VCaP (cell line): ENCODE measurements around the gene HOXD13.
A peak's percentile ranks its signal among the peaks of the same experiment; 100 is the strongest.

ENCODE experiments used
- H3K27ac ChIP-seq: fragments of 450-650 bp; 2 replicates; pipeline ENCODE4 v1.5.1; 2017
- TF ChIP-seq, protein P1 (sequence below): fragments of 450-650 bp; conservative IDR thresholded peaks from 2 replicates; pipeline ENCODE4 v1.5.1; 2017; ENCODE audit warnings: mild to moderate bottlenecking, moderate library complexity

HOXD13 gene

DNA sequence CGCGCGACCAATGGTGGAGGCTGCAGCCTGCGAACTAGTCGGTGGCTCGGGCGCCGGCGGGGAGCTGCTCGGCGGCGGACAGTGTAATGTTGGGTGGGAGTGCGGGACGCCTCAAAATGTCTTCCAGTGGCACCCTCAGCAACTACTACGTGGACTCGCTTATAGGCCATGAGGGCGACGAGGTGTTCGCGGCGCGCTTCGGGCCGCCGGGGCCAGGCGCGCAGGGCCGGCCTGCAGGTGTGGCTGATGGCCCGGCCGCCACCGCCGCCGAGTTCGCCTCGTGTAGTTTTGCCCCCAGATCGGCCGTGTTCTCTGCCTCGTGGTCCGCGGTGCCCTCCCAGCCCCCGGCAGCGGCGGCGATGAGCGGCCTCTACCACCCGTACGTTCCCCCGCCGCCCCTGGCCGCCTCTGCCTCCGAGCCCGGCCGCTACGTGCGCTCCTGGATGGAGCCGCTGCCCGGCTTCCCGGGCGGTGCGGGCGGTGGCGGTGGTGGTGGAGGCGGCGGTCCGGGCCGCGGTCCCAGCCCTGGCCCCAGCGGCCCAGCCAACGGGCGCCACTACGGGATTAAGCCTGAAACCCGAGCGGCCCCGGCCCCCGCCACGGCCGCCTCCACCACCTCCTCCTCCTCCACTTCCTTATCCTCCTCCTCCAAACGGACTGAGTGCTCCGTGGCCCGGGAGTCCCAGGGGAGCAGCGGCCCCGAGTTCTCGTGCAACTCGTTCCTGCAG lies 30.3 kb downstream of the HOXD13 start, which contains the start of gene HOXD9:
HOXD9 (plus strand) TSS at position 37 of the 728 bp plus-strand sequence; CDS start at position 87, 50 bp downstream.
- no peak within 1 kb of the TSS for H3K27ac ChIP-seq

DNA sequence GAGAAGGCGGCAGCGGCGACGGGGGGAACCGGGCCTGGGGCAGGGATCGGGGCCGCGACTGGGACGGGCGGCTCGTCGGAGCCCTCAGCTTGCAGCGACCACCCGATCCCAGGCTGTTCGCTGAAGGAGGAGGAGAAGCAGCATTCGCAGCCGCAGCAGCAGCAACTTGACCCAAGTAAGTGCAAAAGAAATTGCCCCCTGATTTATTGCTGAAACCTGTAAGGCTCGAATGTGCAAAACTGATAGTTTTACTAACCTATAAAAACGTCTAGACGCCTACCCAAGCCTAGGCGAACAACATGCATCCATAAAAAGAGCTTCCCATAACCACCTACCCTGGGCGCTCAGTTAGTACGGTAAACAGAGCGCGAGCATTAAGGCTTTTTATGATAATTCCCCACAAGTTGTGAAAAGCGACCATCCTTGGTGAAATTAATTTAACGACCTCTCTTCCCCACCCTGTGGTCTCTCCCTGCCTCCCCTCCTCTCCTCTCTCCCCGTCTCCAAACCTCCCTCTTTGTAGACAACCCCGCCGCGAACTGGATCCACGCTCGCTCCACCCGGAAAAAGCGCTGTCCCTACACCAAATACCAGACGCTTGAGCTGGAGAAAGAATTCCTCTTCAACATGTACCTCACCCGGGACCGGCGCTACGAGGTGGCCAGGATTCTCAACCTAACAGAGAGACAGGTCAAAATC lies 31.0 kb downstream of the HOXD13 start:
- H3K27ac ChIP-seq, result no peak overlapping the region
- TF ChIP-seq, protein P1, sequence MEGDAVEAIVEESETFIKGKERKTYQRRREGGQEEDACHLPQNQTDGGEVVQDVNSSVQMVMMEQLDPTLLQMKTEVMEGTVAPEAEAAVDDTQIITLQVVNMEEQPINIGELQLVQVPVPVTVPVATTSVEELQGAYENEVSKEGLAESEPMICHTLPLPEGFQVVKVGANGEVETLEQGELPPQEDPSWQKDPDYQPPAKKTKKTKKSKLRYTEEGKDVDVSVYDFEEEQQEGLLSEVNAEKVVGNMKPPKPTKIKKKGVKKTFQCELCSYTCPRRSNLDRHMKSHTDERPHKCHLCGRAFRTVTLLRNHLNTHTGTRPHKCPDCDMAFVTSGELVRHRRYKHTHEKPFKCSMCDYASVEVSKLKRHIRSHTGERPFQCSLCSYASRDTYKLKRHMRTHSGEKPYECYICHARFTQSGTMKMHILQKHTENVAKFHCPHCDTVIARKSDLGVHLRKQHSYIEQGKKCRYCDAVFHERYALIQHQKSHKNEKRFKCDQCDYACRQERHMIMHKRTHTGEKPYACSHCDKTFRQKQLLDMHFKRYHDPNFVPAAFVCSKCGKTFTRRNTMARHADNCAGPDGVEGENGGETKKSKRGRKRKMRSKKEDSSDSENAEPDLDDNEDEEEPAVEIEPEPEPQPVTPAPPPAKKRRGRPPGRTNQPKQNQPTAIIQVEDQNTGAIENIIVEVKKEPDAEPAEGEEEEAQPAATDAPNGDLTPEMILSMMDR, result no peak

More for the DNA sequence above, 30.3 kb downstream of the HOXD13 start, which contains the start of gene HOXD9:
- TF ChIP-seq, protein P1, result no peak

DNA sequence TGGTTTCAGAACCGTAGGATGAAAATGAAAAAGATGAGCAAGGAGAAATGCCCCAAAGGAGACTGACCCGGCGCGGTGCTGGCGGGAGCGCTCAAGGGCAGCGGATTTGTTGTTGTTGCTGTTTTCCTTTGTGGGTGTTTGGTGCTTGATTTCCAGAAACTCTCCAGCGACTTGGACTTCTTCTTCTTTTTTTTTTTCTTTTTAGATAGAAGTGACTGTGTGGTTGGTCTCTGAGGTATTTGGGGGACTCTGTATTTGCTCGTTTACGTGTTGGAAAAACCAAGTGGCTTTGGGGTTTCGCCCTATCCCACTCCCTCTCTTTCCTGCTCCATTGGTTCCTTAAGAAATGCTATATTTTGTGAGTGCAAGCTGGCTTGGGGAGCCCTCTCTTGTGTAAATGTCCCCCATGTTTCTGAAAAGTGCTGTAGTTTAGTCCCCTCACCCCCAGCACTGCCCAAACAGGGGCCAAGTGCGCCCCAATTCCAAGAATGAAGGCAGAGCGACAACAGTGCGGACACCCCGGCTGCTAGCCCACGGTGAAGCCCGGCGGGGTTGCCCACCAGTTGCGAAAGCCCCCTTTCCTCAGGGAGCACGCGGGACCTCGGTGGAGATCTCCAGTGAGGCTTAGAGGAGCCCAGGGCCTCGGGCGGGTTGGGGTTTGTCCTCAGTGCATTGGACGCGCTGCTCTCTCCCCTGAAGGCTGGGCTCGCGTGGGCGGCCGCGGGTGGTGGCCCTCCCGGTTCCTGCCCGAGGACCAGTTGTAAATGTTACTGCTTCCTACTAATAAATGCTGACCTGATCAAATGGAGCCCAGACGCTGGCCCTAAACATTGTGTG lies 31.8 kb downstream of the HOXD13 start:
- TF ChIP-seq, protein P1, result no peak
- no peak overlapping the region for H3K27ac ChIP-seq

DNA sequence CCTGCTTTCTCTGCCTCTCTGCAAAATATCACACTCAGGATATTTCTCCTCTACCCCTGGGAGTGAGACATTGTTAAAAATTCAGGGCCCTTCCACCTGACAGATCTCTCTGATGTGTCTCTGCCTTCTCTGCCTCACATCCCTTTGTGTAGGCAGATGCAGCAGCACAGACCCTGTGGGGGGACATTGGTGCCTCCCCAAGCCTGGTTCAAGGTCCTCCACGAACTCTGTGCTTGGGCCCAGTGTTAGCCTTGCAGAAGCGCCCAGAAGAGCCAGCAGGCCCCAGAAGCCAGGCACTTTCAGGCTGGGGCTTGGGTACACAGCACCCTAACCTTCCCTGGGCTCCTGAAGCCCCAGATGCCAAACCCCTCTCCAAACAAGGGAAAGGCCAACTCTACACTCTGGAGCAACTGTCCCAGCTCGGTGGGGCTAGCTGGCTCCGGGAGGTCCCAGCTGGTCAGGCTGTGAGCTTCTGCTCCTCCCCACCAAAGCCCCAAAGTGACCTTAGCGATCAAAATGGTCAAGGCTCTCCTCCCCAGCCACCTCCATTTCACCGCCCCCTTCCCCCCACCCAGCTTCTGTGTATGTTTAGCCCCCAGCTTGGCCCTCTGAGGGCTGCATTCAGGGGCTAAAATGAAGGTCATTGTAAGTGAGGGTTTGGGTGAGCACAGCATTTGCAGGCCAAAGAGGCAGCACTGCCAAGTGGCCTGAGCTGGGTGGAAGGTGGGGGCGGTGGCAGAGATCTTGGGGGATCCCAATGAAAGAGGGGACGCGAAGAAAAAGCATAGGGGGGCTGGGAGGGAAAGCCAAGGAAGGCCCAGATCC lies 32.6 kb downstream of the HOXD13 start:
- TF ChIP-seq, protein P1, result no peak
- no peak overlapping the region for H3K27ac ChIP-seq

DNA sequence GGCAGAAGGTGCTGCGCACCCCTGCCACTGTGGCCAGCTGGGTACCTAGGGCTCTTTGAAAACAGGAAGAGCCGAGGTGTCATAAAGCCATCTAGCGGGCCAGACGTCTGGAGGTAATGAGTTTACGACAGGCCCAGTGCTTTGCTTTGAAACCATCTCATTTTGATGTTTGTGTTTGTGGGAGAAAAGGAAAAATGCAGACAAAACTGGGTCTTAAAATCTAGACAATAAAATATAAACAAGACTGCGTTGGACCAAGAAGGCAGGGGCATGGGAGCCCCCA lies 33.2 kb downstream of the HOXD13 start:
- TF ChIP-seq, protein P1, result no peak
- H3K27ac ChIP-seq, result no peak overlapping the region

DNA sequence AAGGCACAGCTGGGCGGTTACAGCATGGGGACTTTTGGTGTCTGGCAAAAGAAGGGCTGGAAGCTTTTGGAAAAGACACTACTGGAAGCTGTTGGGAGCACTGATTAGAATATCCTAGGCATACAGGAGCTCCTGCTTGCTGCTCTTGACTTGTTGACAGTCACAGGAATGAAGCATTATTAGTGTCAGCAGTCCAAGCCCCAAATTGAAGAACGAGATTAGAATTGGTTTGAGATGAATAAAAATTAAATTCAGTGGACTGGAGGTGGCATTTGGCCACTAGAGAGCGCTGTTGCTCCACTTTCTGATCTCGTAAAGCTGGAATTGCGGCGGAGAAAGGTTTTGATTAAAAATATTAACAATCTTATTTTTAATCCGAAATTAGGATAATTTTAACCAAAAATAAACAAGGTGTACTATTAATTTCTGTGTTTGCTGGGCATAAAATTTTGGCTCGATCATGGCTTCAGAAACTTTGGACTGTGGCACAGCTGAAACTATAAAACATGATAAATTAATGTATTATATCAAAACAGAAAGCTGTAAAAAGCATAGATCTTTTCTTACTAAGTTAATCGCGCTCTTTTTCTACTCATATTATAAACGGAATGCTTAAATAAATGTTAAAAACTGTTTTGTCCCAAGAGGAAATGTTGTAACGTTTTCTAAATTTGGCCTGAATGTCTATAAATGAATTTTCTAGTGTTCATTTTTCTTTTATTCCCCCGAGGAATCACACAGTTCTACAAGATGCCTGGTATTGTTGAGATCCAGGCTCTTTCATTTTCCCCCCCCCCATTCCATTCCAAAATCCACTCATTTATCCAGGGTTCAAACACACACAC lies 34.6 kb downstream of the HOXD13 start:
- TF ChIP-seq, protein P1, result peak; percentile 91
- H3K27ac ChIP-seq, result no peak overlapping the region
